Osteocyte (in vitro differentiated cells): ENCODE data around the gene CDKN1C. TPM values are rescaled to one million over a fixed set of nuclear protein-coding genes. Genes with fewer than 3 reads are reported as not detected.

Experiments
- DNase-seq: peaks from one replicate; pipeline ENCODE4 v3.0.0; 2021; ENCODE audit warnings: mixed read lengths; ENCODE audit not compliant: unreplicated experiment; ENCODE audit errors: extremely low spot score
- H3K27ac Mint-ChIP-seq: one replicate; pipeline ENCODE4 v1.8.0; 2021; ENCODE audit warnings: mild to moderate bottlenecking, mixed read lengths; ENCODE audit not compliant: unreplicated experiment
- H3K27me3 Mint-ChIP-seq: one replicate; pipeline ENCODE4 v1.8.0; 2021; ENCODE audit warnings: mixed read lengths; ENCODE audit not compliant: unreplicated experiment
- H3K36me3 Mint-ChIP-seq: one replicate; pipeline ENCODE4 v1.8.0; 2021; ENCODE audit warnings: mixed read lengths; ENCODE audit not compliant: unreplicated experiment
- H3K4me1 Mint-ChIP-seq: one replicate; pipeline ENCODE4 v1.8.0; 2021; ENCODE audit warnings: mixed read lengths; ENCODE audit not compliant: unreplicated experiment
- H3K4me3 Mint-ChIP-seq: one replicate; pipeline ENCODE4 v1.8.0; 2021; ENCODE audit warnings: mild to moderate bottlenecking, moderate library complexity, mixed read lengths; ENCODE audit not compliant: unreplicated experiment
- H3K9me3 Mint-ChIP-seq: one replicate; pipeline ENCODE4 v1.8.0; 2021; ENCODE audit warnings: mixed read lengths; ENCODE audit not compliant: unreplicated experiment
- CTCF ChIP-seq: fragments of 200-600 bp; sonication (generic); IDR thresholded peaks from 2 replicates; pipeline ENCODE4 v1.5.0; 2021; ENCODE audit warnings: antibody characterized with exemption, mild to moderate bottlenecking, moderate library complexity
- total RNA-seq: library from RNA; stranded (reverse); gene quantifications from 2 replicates; pipeline ENCODE4 v1.2.1, GENCODE V29; 2021

CDKN1C gene
- total RNA-seq, 1 donor from 2014 or later, result 19.2 TPM

GRCh38 chr11:2837096-2837601 lies 48.4 kb downstream of the CDKN1C start:
- H3K4me3 Mint-ChIP-seq, result no peak overlapping the region
- peaks cover 13% of the 10 kb centered on the region for H3K27me3 Mint-ChIP-seq
- no peaks in the 10 kb centered on the region for H3K9me3 Mint-ChIP-seq
- peaks cover 12% of the 10 kb centered on the region for H3K4me1 Mint-ChIP-seq
- H3K27ac Mint-ChIP-seq, result no peak overlapping the region
- peak; percentile 29 for TF ChIP-seq CTCF
- no peaks in the 10 kb centered on the region for H3K36me3 Mint-ChIP-seq
- no peak for DNase-seq

GRCh38 chr11:2836315-2837095 lies 49.1 kb downstream of the CDKN1C start:
- Mint-ChIP-seq H3K9me3 (no peaks in the 10 kb centered on the region), H3K27ac (no peak overlapping the region), H3K4me1 (peaks cover 12% of the 10 kb centered on the region), H3K4me3 (no peak overlapping the region), H3K27me3 (peaks cover 12% of the 10 kb centered on the region), H3K36me3 (no peaks in the 10 kb centered on the region)
- TF ChIP-seq CTCF, result no peak
- DNase-seq, result no peak

- no peak for DNase-seq
- H3K36me3 Mint-ChIP-seq, result no peaks in the 10 kb centered on the region
- H3K4me3 Mint-ChIP-seq, result no peak overlapping the region
- H3K4me1 Mint-ChIP-seq, result peaks cover 12% of the 10 kb centered on the region
- no peaks in the 10 kb centered on the region for H3K9me3 Mint-ChIP-seq
- TF ChIP-seq CTCF, result no peak
- peaks cover 12% of the 10 kb centered on the region for H3K27me3 Mint-ChIP-seq
- H3K27ac Mint-ChIP-seq, result no peak overlapping the region
These were observed 49.8 kb downstream of the CDKN1C start for GRCh38 chr11:2835751-2836150.

GRCh38 chr11:2835296-2835695 lies 50.3 kb downstream of the CDKN1C start:
- H3K4me3 Mint-ChIP-seq, result no peak overlapping the region
- no peak for TF ChIP-seq CTCF
- no peaks in the 10 kb centered on the region for H3K36me3 Mint-ChIP-seq
- peaks cover 12% of the 10 kb centered on the region for H3K4me1 Mint-ChIP-seq
- DNase-seq, result no peak
- no peaks in the 10 kb centered on the region for H3K9me3 Mint-ChIP-seq
- peaks cover 12% of the 10 kb centered on the region for H3K27me3 Mint-ChIP-seq
- no peak overlapping the region for H3K27ac Mint-ChIP-seq

GRCh38 chr11:2834503-2835273 lies 50.9 kb downstream of the CDKN1C start:
- Mint-ChIP-seq H3K4me3 (no peak overlapping the region), H3K36me3 (no peaks in the 10 kb centered on the region), H3K27ac (no peak overlapping the region), H3K27me3 (peaks cover 11% of the 10 kb centered on the region), H3K9me3 (peaks cover under 1% of the 10 kb centered on the region), H3K4me1 (peaks cover 12% of the 10 kb centered on the region)
- no peak for TF ChIP-seq CTCF
- no peak for DNase-seq
